HG02588 (cell line): ENCODE results near the gene PSMD14.
"Not testable (repeated sequence)": the region's sequence is repeated elsewhere in the genome, so short reads cannot be mapped to it uniquely, and the experiment has no call there.

Experiments
- ATAC-seq: cut with Tn5 transposase; IDR thresholded peaks from one replicate; pipeline ENCODE4 v1.9.1; 2021; ENCODE audit warnings: mild to moderate bottlenecking, moderate library complexity; ENCODE audit not compliant: unreplicated experiment

The PSMD14 gene

GRCh38 chr2:161308178-161308955 is at the start of gene PSMD14:
Gene PSMD14, plus strand, starts transcription at chr2:161308425. Its CDS starts 10,401 bp downstream, at chr2:161318826.
- ATAC-seq, result peak; percentile 97

- ATAC-seq, result no peak
Observed at GRCh38 chr2:161265874-161266273, 42.4 kb upstream of the PSMD14 start.

GRCh38 chr2:161269111-161269510 is 39.1 kb upstream of the PSMD14 start:
- no peak for ATAC-seq

DNA sequence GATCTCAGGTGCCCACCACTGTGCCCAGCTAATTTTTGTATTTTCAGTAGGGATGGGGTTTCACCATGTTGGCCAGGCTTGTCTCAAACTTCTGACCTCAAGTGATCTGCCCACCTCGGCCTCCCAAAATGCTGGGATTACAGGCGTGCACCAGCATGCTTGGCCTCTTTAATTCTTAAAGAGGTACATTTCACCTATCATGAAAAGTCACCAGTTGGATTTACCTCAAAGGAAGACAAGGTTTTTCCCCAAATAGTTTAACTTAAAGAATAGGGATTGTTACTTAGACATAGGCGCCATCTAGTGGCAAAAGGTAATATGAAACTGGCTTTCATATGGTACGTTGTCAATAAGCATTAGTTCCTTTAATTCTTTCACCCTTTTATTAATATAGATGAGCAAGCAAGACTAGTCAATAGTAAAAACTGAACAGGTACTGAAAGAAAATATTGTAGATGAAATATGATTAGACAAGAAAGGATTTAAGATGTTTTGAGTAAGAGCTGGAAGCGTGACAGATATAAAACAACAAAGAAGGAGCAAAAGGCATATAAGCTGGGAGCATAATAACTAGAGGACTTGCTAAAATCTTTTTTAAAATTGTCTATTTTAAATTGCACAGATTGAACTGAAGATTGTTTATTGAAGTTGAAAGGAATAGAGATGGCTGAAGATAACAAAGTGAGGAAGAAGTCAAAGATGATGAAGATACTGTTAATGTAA is 35.0 kb upstream of the PSMD14 start:
- ATAC-seq, result no peak

DNA sequence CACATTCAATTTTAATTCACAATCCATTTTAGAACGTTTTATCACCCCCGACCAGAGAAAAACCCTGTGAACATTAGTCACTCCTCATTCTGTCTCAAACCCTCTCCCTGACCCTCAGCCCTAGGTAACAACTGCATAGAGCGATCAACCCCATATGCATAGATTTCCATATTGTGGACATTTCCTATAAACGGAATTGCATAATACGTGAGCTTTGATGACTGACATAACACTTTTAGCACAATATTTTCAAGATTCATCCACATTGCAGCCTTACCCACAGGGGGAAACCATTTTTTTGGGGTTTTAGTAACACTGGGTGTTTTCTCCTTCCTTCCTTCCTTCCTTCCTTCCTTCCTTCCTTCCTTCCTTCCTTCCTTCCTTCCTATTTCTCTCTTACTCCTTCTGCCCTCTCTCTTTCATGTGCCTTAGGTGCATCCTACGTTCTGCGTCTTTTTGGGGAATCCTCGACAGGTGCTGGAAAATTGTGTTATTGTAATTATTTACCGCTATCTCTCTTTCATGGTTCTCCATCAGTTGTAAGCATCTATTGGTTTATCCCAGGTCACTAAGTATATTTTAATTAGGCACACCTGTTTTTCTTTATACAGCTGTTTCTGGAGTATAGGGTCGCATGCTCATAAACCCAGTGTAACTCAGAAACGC is 29.5 kb upstream of the PSMD14 start:
- not testable (repeated sequence) for ATAC-seq

DNA sequence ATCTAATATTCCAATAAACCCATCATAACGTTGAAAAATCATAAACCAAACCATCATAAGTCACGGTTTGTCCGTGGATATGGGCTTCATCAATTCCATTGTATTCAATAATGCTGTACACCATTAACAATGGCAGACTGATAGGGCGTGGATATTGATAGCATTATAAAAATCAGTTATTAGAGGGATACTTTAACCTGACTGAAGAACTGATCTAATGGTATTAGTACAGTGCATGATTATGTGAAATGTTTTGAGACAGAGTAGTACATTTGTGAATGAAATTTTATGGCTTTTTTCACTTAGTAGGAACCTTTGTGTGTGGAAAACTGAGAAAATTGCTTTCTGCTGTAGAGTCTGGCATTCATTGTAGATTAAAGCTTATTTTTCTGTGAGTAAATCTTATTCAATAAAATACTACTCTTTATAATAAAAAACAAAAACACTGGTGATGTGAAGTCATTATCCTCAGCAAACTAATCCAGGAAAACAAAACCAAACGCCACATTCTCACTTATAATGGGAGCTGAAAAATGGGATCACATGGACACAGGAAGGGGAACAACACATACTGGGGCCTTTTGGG is 28.9 kb upstream of the PSMD14 start:
- not testable (repeated sequence) for ATAC-seq

DNA sequence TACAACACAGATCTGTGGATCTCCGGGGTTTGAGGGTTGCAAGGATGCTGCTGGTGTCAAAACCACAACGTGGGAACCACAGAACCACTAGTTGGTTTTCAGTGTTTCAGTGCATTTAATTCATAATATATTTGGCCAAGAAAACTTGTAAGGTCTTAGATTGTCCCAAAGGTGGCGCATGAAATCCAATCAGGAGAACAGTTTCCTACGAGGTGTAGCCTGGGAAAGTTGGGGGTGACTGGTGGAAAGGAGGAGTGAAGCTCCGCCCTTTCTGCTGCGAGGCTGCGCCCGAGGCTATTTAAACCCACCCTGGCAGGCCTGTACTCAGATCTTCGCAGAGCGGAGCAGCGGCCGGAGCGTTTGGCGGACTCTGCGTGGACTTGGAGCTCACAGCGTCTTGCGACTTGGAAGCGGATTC is 27.3 kb upstream of the PSMD14 start:
- not testable (repeated sequence) for ATAC-seq

- ATAC-seq, result not testable (repeated sequence)
Observed at GRCh38 chr2:161281615-161282310, 26.5 kb upstream of the PSMD14 start.

DNA sequence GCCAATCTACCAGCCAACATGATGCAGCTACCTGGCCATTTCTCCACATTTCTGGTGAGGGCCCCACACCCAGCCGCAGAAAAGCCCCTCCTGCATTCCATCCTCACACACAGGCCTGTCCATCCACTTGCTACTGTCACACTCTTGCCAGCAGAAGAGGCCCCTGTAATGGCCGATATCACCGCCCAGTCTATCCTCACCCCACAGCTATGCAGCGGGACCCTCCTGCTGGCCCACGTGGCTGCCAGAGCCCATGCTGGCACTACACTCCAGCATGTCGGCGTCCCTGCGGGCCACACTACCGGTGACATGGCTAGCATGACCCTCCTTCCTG is 25.9 kb upstream of the PSMD14 start:
- not testable (repeated sequence) for ATAC-seq

DNA sequence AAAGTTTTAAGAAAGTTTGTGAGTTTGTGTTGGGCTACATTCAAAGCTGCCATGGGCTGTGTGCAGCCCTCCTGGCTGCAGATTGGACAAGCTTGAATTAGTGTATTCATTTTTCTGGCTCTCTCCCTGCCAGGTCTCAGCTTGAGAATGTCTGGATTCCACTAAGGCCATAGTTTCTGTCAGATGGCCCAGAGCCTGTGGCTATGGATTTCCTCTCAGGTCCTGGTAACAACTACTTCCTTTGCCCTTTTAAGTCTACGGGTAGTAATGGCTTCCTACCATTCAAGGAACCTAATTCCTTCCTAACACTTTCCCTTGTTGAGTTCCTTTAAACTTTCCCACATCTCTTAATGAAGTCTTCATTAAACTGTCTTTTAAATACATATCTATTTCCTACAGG is 24.3 kb upstream of the PSMD14 start:
- ATAC-seq, result no peak

- ATAC-seq, result no peak
Observed at GRCh38 chr2:161303535-161304050, 4.6 kb upstream of the PSMD14 start.

- no peak for ATAC-seq
Observed at GRCh38 chr2:161306919-161307318, 1.3 kb upstream of the PSMD14 start.

DNA sequence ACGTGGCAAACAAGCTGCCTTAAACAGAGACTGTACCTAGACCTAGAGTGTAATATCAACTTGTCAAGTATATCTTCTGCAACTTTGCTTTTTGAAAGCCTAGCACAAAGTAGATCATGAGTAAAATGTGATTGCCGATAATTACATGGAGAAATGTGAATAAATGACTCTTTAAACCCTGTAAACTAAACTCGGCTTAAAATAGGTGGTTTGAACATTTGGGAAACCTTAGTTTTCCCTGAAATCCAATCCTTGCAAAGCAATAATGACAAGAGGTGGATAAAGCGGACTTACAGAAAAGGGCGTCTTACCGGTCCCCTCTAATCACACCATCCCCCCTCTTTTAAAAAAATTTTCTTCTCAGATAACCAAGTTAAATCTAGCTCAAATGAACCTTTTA is 549 bp upstream of the PSMD14 start:
- no peak for ATAC-seq

DNA sequence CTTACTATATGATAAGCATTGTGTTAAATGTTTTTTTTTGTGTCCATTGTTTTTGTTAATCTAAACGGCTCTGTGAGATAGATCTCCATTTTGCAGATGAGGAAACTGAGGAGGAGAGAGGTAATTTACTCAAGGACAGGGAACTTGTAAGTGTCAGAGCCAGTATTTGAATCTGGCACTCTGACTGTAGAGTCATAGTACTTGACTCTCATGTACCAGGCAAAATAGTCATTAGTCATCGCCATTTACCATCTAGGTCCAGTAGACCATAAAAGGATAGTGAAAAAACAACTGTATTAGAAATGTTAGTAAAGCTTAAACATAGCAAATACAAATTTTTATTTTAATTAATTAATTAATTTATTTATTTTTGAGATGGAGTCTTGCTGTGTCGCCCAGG is 4.8 kb downstream of the PSMD14 start:
- no peak for ATAC-seq

DNA sequence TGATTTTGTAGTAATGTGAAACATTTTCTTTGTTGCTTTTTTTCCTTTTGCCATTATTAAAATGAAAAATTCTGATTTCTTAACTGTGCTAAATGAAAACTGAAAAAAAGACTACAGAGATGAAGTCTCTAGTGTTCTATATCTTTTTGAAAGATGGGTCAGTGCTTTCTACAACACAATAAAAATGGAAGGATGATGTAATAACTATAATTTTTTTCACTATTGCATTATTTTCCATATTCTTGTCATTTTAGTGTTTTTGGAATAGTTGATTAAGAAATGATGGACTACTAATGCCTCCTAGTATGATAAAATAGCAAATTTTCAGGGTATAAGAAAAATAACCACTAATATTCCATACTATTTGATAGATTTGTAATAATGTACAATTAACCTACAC is 7.2 kb downstream of the PSMD14 start:
- no peak for ATAC-seq

- ATAC-seq, result no peak
Observed at GRCh38 chr2:161316701-161317100, 8.5 kb downstream of the PSMD14 start.

DNA sequence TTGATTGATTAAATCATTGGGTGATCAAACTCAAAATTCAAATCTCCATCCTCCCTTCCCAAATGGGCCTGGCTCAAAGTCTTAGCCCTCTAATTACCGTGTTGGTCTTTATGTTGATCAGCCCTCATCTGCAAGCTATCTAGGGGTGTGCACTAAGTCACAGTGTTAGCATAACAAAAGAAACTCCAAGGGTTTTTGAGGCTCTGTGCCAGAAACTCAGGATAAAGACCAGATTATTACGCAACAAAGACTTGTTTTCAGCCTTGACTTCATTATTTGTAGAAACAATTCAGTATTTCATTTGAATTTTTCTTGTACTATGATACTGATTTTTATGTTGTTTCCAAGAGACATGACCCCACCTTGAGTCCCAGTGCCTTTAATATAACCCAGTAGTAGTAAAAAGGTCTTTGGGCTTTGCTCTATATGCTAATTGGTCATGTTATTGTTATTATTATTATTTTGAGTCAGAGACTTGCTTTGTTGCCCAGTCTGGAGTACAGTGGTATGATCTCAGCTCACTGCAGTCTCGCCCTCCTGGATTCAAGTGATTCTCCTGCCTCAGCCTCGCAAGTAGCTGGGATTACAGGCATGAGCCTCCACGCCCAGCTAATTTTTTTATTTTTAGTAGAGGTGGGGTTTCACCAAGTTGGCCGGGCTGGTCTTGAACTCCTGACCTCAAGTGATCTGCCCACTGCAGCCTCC is 13.9 kb downstream of the PSMD14 start:
- no peak for ATAC-seq

GRCh38 chr2:161324876-161325275 is 16.7 kb downstream of the PSMD14 start:
- no peak for ATAC-seq

DNA sequence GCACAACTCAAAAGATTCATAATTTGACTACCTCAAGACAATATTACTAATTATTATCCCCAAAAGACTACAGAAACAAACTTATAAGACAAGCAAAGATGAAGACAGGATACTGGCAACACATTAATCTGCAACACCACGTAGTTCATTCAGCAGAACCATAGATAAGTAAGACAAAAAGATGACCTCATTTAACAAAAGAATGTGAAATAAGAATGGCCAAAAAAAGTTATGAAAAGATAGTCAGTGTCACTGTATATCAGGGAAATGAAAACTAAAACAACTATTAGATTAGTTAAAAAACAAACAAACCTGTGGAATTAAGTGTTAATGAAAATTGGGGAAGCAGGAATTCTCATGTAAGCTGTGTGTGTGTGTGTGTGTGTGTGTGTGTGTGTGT is 19.4 kb downstream of the PSMD14 start:
- ATAC-seq, result no peak

DNA sequence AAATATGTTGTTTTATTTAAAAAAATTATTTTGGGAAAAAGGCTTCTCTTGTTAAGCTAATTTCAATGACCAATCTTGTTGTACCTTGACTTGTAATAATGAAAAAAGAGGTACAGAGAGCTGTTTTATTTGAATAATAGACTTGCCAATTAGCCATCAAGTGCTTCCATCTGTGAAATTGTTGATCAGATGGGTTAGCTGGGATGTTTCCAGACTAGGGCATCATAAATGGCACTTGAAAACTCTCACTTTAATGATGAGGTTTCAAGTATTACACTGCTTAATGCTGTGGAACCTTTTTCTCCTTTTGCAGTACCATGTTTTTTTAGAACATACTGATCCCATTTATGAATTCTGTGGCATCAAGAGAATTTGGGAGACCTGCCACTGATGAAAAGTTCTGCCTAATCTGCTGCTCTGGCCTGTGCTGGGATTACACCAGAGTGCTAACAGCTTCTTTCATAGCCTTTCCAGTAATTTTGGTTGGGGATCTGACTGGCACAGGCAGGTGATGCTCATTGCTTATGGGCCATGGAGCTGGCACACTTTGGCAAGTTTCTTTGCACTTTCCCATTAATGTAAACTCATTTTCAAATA is 24.2 kb downstream of the PSMD14 start:
- no peak for ATAC-seq
